ENCODE results near the gene MYO9B.

The MYO9B gene

DNA sequence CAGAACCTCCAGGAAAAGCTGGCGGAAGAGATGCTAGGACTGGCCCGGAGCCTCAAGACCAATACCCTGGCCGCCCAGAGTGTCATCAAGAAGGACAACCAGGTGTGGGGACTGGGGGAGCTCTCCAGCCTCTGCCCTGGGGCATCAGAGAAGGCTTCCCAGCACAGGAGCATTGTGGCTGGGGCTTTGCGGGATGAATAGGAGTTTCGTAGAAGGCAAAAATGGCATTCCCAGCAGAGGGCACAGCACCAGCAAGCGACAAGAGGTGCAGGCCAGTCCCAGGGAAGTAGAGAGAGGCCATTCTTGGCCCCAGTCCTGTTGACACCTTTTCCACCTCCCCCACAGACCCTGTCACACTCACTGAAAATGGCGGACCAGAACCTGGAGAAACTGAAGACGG, 143.7 kb downstream of the MYO9B start:
- DNase-seq: no peak

GRCh38 chr19:17220207-17220758, 144.7 kb downstream of the MYO9B start:
- no peak for DNase-seq

- DNase-seq: no peak
Observed at GRCh38 chr19:17225053-17225452, 149.5 kb downstream of the MYO9B start.

DNA sequence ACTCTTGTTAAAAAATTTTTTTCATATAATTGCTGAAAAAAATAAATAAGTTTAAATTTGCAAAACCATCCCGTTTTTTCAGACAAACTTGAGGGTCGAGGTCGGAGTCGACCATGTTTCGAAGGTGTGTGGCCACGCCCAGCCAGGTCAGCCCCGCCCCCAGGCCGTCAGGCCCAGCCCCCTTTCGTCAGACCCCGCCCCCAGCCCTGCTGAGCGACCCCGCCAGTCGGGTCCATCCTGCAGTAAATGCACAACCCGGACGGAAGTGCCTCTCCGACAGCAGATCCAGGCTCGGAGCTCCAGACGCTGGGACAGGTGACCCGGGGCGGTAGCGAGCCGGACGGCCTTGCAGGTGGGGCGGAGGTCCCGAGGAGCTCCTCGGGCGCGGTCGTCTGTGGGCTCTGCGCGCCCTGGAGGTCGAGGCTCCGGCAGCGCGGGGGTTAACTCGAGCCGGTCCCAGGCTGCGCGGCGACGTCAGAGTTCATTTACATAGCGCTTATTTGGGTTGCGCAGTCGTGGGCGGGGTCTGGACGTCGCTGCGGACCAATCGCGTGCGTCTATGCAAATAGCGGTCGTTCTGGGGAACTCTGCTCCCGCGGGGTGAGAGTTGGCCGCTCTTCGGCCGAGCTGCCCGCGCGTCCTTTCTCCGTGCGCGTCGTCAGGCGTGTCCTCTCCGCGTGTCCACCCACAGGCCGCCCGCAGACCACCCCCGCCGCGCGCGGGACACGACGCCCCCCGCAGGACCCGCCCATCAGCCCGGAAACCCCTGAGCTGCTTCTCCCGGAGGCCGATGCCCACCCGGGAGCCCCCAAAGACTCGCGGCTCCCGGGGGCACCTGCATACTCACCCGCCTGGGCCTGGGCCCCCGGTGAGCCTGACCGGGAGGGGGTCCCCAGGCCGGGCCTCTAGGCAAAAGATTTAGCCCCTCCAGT, 150.7 kb downstream of the MYO9B start, which contains the start of gene OCEL1:
OCEL1 (plus strand) TSS at position 225 of the 932 bp plus-strand sequence; CDS start at position 247, 22 bp downstream.
- DNase-seq: peak; percentile 92

DNA sequence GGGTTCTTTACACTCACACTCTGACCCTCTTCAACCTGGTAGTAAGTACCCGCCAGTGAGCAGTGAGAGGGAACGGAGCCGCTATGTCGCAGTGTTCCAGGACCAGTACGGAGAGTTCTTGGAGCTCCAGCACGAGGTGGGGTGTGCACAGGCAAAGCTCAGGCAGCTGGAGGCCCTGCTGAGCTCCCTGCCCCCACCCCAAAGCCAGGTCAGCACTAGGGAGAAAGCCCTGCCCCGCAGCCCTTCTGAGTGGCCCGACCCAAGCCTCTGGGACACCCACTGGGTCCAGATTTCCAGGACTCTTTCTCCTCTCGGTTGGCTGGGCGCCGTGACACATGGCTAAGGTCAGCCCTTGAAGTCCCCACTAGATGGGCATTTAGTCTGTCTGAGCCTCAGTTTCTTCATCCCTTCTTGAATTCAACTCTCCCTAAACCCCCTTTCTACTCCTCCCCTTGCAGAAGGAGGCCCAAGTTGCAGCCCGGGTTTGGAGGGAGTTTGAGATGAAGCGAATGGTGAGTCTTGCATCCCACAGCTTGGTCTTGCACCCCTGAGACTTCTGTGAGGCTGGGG, 152.3 kb downstream of the MYO9B start:
- no peak for DNase-seq

- DNase-seq: no peak
Observed at GRCh38 chr19:17229890-17230289, 154.3 kb downstream of the MYO9B start.

DNA sequence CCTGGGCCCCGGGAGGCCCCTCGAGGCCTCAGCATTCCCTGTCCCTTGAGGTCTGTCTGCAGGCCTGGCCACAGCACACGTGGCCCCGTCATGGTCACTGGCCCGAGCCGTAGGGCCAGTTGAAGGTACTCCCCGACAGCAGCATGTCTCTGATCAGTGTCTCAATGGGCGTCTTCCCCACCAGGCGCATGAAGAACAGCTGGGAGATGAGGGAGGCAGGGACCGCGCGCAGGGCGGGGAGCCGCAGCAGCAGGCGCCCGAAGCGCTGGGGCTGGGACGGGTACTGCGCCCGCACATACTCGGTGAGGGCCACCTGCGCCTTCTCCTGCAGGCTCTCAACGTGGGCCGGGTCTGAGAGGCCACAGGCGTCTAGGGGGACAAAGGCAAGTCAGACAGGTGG, 156.7 kb downstream of the MYO9B start:
- DNase-seq: no peak

DNA sequence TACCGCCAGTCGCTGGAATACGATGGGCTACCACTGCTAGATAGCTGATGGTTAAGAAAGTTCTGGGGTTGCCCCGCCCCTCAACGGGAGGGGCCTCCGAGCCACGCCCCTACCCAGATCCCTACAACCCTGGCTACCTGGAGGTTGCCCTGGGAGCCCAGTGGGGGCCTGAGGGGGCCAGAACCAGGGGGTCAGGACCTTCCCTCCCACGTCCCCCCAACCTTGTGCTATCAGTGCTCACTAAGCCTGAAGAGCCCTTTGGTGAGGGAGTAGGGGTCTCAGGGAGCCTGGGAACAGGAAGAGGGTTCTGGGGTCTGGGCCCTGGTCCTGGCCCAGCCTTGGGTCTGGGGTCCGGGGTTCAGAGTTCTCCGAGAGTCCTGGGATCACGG, 159.3 kb downstream of the MYO9B start:
- peak; percentile 50 for DNase-seq

GRCh38 chr19:17235300-17235970, 159.9 kb downstream of the MYO9B start:
- peak; percentile 51 for DNase-seq

GRCh38 chr19:17235971-17236777, 160.6 kb downstream of the MYO9B start:
- DNase-seq: no peak

- DNase-seq: no peak
Observed at GRCh38 chr19:17236811-17237543, 161.4 kb downstream of the MYO9B start.

- no peak for DNase-seq
Observed at GRCh38 chr19:17237747-17238706, 162.4 kb downstream of the MYO9B start.

- no peak for DNase-seq
Observed at GRCh38 chr19:17240062-17240752, 164.6 kb downstream of the MYO9B start.

DNA sequence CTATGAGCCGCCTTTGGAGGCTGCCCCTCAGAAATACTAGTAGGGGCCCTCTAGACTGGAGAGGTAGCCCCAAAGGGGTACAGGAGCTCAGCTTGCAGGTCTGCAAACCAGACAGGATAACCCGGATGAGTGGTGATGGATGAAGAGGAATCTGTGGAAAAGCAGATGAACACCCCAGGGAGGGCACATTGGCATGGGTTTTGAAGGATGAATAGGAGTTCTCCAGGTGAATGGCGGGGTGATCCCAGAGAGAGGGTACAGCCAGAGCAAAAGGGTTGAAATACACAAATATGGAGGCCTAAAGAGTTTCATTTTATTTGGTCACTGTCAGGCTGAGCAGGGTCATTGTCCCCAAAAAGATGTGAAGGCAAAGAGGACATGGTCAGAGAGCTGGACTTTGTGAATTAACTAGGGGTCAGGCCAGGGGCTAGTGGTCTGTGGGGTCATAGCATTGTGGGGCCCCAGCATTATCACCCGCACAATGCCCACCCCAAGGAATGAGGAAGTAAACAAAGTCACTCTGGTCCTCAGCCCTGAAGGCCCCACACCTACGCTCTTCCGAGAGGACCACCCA, 165.3 kb downstream of the MYO9B start:
- DNase-seq: no peak

DNA sequence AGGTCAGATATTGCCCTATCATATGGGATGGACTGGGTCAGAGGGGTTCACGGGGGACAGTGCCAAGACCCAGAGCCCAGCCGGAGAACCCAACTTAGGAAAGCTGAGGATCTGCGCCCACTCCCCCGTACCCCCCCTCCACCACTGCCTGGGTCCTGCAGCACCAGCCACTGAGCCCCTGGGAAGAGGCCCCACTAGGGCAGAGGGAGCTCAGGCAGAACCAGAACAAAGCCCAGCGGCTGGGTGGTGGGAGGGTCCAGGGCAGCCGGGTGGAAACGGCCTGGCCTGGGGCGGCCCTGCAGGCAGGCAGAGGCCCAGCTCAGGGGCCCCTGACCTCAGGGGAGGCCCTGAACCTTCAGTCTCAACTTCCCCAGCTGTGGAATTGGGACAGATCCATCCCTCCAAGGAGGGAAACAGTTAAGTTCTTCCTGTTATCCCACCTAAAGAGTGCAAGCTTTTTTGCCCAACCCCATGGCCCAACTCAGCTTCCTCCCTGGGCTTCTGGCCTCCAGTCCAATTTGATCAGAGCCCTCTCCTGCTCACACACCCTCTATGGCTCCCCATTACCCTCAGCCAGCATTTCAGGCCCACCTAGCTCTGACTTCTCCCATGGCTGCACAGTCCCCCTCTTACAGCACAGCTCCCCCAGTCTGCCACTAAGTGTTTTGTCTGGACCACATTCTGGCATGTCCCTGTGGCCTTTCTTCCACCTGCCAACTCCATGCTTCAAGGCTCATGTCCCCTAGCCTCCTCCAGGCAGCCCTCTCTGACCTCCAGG, 167.0 kb downstream of the MYO9B start:
- DNase-seq: no peak

- no peak for DNase-seq
Observed at GRCh38 chr19:17243211-17243829, 167.7 kb downstream of the MYO9B start.

DNA sequence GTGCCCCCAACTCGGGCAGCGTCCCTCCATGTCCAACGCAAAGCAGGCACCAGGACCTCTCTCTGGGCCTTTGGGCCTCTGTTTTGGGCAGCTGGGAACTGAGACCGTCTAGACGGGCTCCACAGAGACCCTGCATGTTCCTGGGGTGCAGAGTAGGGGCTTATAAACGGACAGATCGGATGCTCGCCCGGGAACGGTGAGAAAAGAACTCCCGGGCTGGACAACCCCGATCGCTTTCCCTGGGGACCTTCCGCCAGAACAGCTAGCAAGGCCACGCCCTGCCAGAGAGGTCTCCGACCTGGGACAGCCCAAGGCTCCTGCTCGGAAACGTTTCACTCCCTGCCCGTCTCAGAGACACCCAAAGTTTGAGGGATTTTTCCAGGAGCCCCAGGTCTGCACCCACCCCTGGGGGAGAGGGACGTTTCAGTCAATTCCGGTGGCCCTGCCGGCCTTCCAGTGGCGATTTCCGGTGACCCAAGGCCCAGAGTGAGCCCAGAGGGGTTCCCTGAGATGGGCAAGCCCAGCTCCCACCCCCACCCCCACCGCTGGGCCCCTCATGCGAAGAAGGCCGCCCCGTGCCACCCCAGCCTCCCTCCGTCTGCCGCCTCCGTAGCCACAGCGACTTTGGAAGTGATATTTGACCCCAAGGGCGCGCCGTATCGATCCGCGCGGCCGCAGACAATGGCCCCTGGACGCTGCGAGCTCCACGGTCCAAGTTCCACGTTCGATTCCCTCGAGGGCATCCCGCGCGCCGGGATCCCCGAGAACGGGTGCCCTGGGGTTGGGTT, 168.4 kb downstream of the MYO9B start:
- DNase-seq: no peak
